Stomach (tissue), 9 donors: ENCODE measurements around the gene C22orf39. TPM values are rescaled to one million over a fixed set of nuclear protein-coding genes. Genes with fewer than 3 reads are reported as not detected.

ENCODE experiments used
- DNase-seq, 2 donors: peaks; one replicate each; pipeline versions ENCODE4 v3.0.0 to v3.0.0-alpha.2; 2013 to 2019
- H3K27ac ChIP-seq, 5 donors: fragments of 200-600 bp in 4 of 5; sonication (generic) in 4 of 5; one replicate each; pipeline ENCODE4 v1.5.1; 2013 to 2019; ENCODE audit warnings: mild to moderate bottlenecking in 1 of 5, moderate library complexity in 1 of 5
- H3K27me3 ChIP-seq, 3 donors: fragments of 200-600 bp; sonication (generic); one replicate each; pipeline ENCODE4 v1.5.1; 2017 to 2019; ENCODE audit warnings: mixed run types in 1 of 3
- H3K36me3 ChIP-seq, 4 donors: fragments of 200-600 bp; sonication (generic); 1 replicate in 3 of 4; 2 replicates in 1 of 4; pipeline ENCODE4 v1.5.1; 2016 to 2019
- H3K4me1 ChIP-seq, 4 donors: fragments of 200-600 bp; sonication (generic); one replicate each; pipeline ENCODE4 v1.5.1; 2016 to 2019
- H3K4me3 ChIP-seq, 4 donors: fragments of 200-600 bp; sonication (generic) in 3 of 4; one replicate each; pipeline ENCODE4 v1.5.1; 2016 to 2019; ENCODE audit warnings: mild to moderate bottlenecking in 1 of 4
- H3K9me3 ChIP-seq, 4 donors: fragments of 200-600 bp; sonication (generic); one replicate each; pipeline ENCODE4 v1.5.1; 2016 to 2019
- EP300 ChIP-seq: sonication (generic); formaldehyde crosslinking; IDR thresholded peaks from one replicate; pipeline ENCODE4 v1.6.1; 2017; ENCODE audit warnings: antibody characterized with exemption
- POLR2A ChIP-seq, 4 donors: fragments of 450-650 bp; IDR thresholded peaks; one replicate each; pipeline ENCODE4 v1.6.1; 2016; ENCODE audit warnings: antibody characterized with exemption in 4 of 4, control low read depth in 2 of 4, mild to moderate bottlenecking in 1 of 4, moderate library complexity in 1 of 4
- POLR2AphosphoS5 ChIP-seq, 3 donors: sonication (generic); formaldehyde crosslinking; IDR thresholded peaks; one replicate each; pipeline ENCODE4 v1.6.1; 2016; ENCODE audit warnings: antibody characterized with exemption in 3 of 3
- WGBS, 5 donors: extraction: QIAGEN DNeasy Blood & Tissue Kit in 3 of 5; methylation state at CpG; one replicate each; pipeline versions ENCODE4 v1.1.5 to v1.1.7; 2013 to 2018; 5-methylcytosine and 5-hydroxymethylcytosine counted together
- intact Hi-C: fragments of 100-400 bp; cut with DNase I; formaldehyde crosslinking; loops from one replicate; pipeline ENCODE4 v1.15.1; 2023; ENCODE audit warnings: low total_unique reads
- polyA plus RNA-seq, 3 donors: library from polyadenylated mRNA; stranded (reverse); fragments of 200-250 nt; gene quantifications; one replicate each; pipeline ENCODE4 v1.2.3, GENCODE V29; 2013
- total RNA-seq, 5 donors: library from RNA; depleted of rRNA; stranded (reverse); fragments of >200 nt; gene quantifications; one replicate each; pipeline versions ENCODE4 v1.1.0 to v1.2.3, GENCODE V29; 2014 to 2016
- TF ChIP-seq, protein P1 (sequence below), 7 experiments: fragments of 450-650 bp in 4 of 7; fragments of 200-600 bp in 3 of 7; sonication (generic) in 3 of 7; IDR thresholded peaks; one replicate each; pipeline ENCODE4 v1.5.1; 2016 to 2019; ENCODE audit warnings: antibody characterized with exemption in 7 of 7, control low read depth in 2 of 7, mild to moderate bottlenecking in 1 of 7
- donor health status: healthy with polysubstance abuse.
- donor health status: Bipolar disorder and iron deficiency.
- donor health status: healthy.

C22orf39 gene
- total and polyA plus RNA-seq, 8 donors: 23.6 to 124 (median 41.5) TPM

- Histone ChIP-seq H3K27me3 (no peaks in the 10 kb centered on the region), H3K36me3 (peaks cover 77 to 100% (median 98%) of the 10 kb centered on the region in 4 donors), H3K4me3 (no peak overlapping the region), H3K9me3 (no peaks in the 10 kb centered on the region), H3K4me1 (no peaks in the 10 kb centered on the region), H3K27ac (no peak overlapping the region)
- intact Hi-C loops: loop anchor here (10.0 kb wide), 1 partner anchor 270 kb away; no protein-coding TSS in a partner anchor
- WGBS, 5 donors: 88 to 100% (median 93%) methylated on average over 2 of the region's 2 CpGs
- no peak for TF ChIP-seq POLR2AphosphoS5 (IDR thresholded peaks at IDR 0.05)
- DNase-seq: no peak
Observed at GRCh38 chr22:19455033-19455432, 7.5 kb upstream of the C22orf39 start.

GRCh38 chr22:19454156-19454555 lies 6.6 kb upstream of the C22orf39 start:
- Histone ChIP-seq H3K27ac (no peak overlapping the region), H3K4me3 (no peak overlapping the region), H3K36me3 (peaks cover 75 to 99% (median 90%) of the 10 kb centered on the region in 4 donors), H3K9me3 (no peaks in the 10 kb centered on the region), H3K27me3 (no peaks in the 10 kb centered on the region), H3K4me1 (peaks cover 0 to 3% (median 0%) of the 10 kb centered on the region in 4 donors)
- DNase-seq: no peak
- WGBS, 5 donors: 70 to 79% (median 75%) methylated on average over 6 of the region's 6 CpGs
- intact Hi-C loops: loop anchor here (10.0 kb wide), 1 partner anchor 269 kb away; no protein-coding TSS in a partner anchor
- TF ChIP-seq, protein P1, sequence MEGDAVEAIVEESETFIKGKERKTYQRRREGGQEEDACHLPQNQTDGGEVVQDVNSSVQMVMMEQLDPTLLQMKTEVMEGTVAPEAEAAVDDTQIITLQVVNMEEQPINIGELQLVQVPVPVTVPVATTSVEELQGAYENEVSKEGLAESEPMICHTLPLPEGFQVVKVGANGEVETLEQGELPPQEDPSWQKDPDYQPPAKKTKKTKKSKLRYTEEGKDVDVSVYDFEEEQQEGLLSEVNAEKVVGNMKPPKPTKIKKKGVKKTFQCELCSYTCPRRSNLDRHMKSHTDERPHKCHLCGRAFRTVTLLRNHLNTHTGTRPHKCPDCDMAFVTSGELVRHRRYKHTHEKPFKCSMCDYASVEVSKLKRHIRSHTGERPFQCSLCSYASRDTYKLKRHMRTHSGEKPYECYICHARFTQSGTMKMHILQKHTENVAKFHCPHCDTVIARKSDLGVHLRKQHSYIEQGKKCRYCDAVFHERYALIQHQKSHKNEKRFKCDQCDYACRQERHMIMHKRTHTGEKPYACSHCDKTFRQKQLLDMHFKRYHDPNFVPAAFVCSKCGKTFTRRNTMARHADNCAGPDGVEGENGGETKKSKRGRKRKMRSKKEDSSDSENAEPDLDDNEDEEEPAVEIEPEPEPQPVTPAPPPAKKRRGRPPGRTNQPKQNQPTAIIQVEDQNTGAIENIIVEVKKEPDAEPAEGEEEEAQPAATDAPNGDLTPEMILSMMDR (IDR thresholded peaks at IDR 0.05): no peak
- TF ChIP-seq POLR2AphosphoS5 (IDR thresholded peaks at IDR 0.05): no peak
- TF ChIP-seq POLR2A (IDR thresholded peaks at IDR 0.05): no peak
- TF ChIP-seq EP300: no peak

- intact Hi-C loops: loop anchor here (10.0 kb wide), 1 partner anchor 269 kb away; no protein-coding TSS in a partner anchor
- TF ChIP-seq, protein P1 (IDR thresholded peaks at IDR 0.05): no peak
- TF ChIP-seq POLR2AphosphoS5 (IDR thresholded peaks at IDR 0.05): no peak
- TF ChIP-seq POLR2A (IDR thresholded peaks at IDR 0.05): no peak
- TF ChIP-seq EP300: no peak
- peaks cover 0 to 7% (median 2%) of the 10 kb centered on the region in 4 donors for H3K4me1 ChIP-seq
- no peak for DNase-seq
- H3K27me3 ChIP-seq: no peaks in the 10 kb centered on the region
- peaks cover 70 to 95% (median 86%) of the 10 kb centered on the region in 4 donors for H3K36me3 ChIP-seq
- H3K27ac ChIP-seq: no peak overlapping the region
- no peak overlapping the region for H3K4me3 ChIP-seq
- 84 to 99% (median 94%) methylated on average over 5 of the region's 5 CpGs for WGBS, 5 donors
- no peaks in the 10 kb centered on the region for H3K9me3 ChIP-seq
Observed at GRCh38 chr22:19453718-19454117, 6.2 kb upstream of the C22orf39 start.

DNA sequence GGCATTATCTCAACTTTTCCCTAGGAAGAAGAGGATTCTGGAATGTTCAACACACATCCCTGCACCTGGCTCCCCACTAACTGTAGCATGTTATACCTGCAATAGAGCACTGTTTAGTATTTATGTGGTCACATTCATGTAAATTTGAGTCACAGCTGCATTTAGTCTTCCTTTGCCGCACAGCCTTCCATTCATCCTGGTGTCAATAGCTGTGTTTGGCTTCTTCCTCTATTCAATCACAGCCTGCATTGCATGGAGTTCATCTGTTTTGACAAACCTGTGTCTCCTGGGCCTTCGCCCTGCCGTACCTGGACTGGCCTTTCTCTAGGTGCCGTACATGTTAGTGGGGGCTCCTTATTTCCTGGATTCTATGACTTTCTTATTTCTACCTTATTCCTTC lies 4.1 kb upstream of the C22orf39 start:
- H3K36me3 ChIP-seq: peaks cover 50 to 74% (median 65%) of the 10 kb centered on the region in 4 donors
- peaks cover 2 to 19% (median 16%) of the 10 kb centered on the region in 4 donors for H3K4me1 ChIP-seq
- no peak overlapping the region for H3K4me3 ChIP-seq
- WGBS, 5 donors: 94 to 98% (median 97%) methylated on average over 4 of the region's 4 CpGs
- H3K27ac ChIP-seq: no peak overlapping the region
- no peaks in the 10 kb centered on the region for H3K9me3 ChIP-seq
- intact Hi-C loops: loop anchor here (10.0 kb wide), 1 partner anchor 267 kb away; no protein-coding TSS in a partner anchor
- DNase-seq: no peak
- no peaks in the 10 kb centered on the region for H3K27me3 ChIP-seq
- TF ChIP-seq, protein P1 (IDR thresholded peaks at IDR 0.05): no peak
- TF ChIP-seq POLR2A (IDR thresholded peaks at IDR 0.05) (no peak), EP300 (no peak), POLR2AphosphoS5 (IDR thresholded peaks at IDR 0.05) (no peak)
